Pancreas (tissue), 10 donors: ENCODE measurements around the gene SNX1. TPM values are rescaled to one million over a fixed set of nuclear protein-coding genes. Genes with fewer than 3 reads are reported as not detected.

Experiments used
- ATAC-seq, 4 donors: fragments of 200-7000 bp; cut with Tn5 transposase; one replicate each; pipeline versions ENCODE4 v1.8.0 to v1.9.1; 2020; ENCODE audit warnings: mild to moderate bottlenecking in 4 of 4, moderate library complexity in 4 of 4
- DNase-seq, 6 donors: peaks; one replicate each; pipeline ENCODE4 v3.0.0-alpha.2; 2020
- FAIRE-seq: peaks from 2 replicates; lab custom pipeline; 2012; peaks lifted over from hg19 to GRCh38; lab: Jason Lieb, UNC
- H3K27ac ChIP-seq, 4 donors: fragments of 200-600 bp; sonication (generic); 1 replicate in 3 of 4; 2 replicates in 1 of 4; pipeline versions ENCODE4 v1.5.0 to v1.8.0; 2020
- H3K27me3 ChIP-seq, 4 donors: fragments of 200-600 bp; one replicate each; pipeline ENCODE4 v1.8.0; 2021
- H3K36me3 ChIP-seq, 3 donors: fragments of 200-600 bp; sonication (generic) in 1 of 3; one replicate each; pipeline versions ENCODE4 v1.5.0 to v1.8.0; 2020 to 2021
- H3K4me1 ChIP-seq, 3 donors: fragments of 200-600 bp; one replicate each; pipeline ENCODE4 v1.8.0; 2021
- H3K4me3 ChIP-seq, 4 donors: fragments of 200-600 bp; sonication (generic) in 2 of 4; one replicate each; pipeline versions ENCODE4 v1.5.0 to v1.8.0; 2020 to 2021
- H3K9me3 ChIP-seq, 4 donors: fragments of 200-600 bp; one replicate each; pipeline ENCODE4 v1.8.0; 2021
- WGBS, 2 donors: extraction: QIAGEN DNeasy Blood & Tissue Kit; methylation state at CpG; one replicate each; pipeline ENCODE4 v1.1.7; 2013; 5-methylcytosine and 5-hydroxymethylcytosine counted together
- intact Hi-C, 3 donors: fragments of 100-400 bp; cut with DNase I; formaldehyde crosslinking; loops; one replicate each; pipeline versions ENCODE4 v1.11.1 to v1.14.2; 2022
- polyA plus RNA-seq, 2 donors: library from polyadenylated mRNA; stranded (reverse); fragments of 200-250 nt; gene quantifications; one replicate each; pipeline ENCODE4 v1.2.3, GENCODE V29; 2013
- total RNA-seq, 6 donors: library from RNA; stranded (reverse); fragmentation: NEBNext Ultra II Directional in 4 of 6; extraction: Animal tissue kit (Norgen Biotek cat#: 25700) in 4 of 6; gene quantifications; one replicate each; pipeline versions ENCODE4 v1.2.1 to v1.2.4, GENCODE V29; 2021 to 2023
- TF ChIP-seq, protein P1 (sequence below), 4 donors: fragments of 200-600 bp; sonication (generic) in 3 of 4; IDR thresholded peaks; one replicate each; pipeline versions ENCODE4 v1.5.0 to v1.8.0; 2021; ENCODE audit warnings: antibody characterized with exemption in 4 of 4
- donor health status: healthy with polysubstance abuse.
- donor health status: DM: no; HTN: no; CAD: no; lungs with moderate emphysema.
- donor health status: DM: no; HTN: no; CAD: no.
- donor health status: control.
- donor health status: control.
- donor health status: Bipolar disorder and iron deficiency.
- donor health status: DM: yes; HTN: yes; CAD: no.
- donor health status: DM: no; HTN: no; CAD: no.
- donor health status: DM: no; HTN: no; CAD: no.
- donor health status: DM: yes; HTN: yes; CAD: no.

Gene SNX1
- total and polyA plus RNA-seq, 8 donors: 32.9 to 82.4 (median 44.9) TPM

DNA sequence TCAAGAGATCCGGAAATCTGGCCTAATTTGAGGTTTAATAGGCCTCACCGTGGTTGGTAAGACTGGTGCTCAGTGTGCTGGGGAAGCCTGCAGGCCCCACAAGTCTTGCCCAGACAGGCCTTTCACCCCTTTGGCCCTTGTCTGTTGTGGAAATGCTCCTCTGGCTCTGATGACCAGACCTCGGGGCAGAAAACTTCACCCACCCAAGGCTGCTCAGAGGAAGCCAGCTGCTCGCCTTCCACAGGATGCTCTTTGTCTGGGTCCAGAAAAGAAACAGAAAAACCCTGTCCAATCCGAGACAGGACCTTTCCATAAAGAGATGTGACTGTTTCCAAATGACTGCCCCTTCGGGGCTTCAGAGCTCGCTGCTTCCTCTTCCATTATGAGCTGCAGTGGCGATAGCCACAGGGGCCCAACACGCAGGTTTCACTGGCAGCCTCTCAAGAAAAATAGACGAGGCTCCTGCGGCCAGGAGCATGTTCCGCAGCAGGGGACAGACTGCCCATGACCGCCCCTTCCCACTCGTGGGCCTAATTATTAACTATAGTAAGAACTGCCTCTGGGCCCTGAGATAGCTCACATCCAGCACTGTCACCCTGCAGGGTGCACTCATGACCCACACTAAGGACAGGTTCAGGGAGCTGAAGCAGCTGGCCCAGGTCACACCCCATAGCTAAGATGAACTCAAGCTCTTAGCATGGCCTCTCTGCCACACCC lies 48.9 kb downstream of the SNX1 start:
- no peak for FAIRE-seq
- Histone ChIP-seq H3K4me3 (no peak overlapping the region), H3K4me1 (no peaks in the 10 kb centered on the region), H3K36me3 (peaks cover 0 to 9% (median 0%) of the 10 kb centered on the region in 3 donors), H3K27ac (no peak overlapping the region), H3K9me3 (no peaks in the 10 kb centered on the region), H3K27me3 (no peaks in the 10 kb centered on the region)
- WGBS, 2 donors: 86 to 90% methylated on average over 14 of the region's 14 CpGs
- intact Hi-C loops: no loop called here
- TF ChIP-seq, protein P1, sequence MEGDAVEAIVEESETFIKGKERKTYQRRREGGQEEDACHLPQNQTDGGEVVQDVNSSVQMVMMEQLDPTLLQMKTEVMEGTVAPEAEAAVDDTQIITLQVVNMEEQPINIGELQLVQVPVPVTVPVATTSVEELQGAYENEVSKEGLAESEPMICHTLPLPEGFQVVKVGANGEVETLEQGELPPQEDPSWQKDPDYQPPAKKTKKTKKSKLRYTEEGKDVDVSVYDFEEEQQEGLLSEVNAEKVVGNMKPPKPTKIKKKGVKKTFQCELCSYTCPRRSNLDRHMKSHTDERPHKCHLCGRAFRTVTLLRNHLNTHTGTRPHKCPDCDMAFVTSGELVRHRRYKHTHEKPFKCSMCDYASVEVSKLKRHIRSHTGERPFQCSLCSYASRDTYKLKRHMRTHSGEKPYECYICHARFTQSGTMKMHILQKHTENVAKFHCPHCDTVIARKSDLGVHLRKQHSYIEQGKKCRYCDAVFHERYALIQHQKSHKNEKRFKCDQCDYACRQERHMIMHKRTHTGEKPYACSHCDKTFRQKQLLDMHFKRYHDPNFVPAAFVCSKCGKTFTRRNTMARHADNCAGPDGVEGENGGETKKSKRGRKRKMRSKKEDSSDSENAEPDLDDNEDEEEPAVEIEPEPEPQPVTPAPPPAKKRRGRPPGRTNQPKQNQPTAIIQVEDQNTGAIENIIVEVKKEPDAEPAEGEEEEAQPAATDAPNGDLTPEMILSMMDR (IDR thresholded peaks at IDR 0.05): no peak
- no peak for DNase-seq
- ATAC-seq: no peak

DNA sequence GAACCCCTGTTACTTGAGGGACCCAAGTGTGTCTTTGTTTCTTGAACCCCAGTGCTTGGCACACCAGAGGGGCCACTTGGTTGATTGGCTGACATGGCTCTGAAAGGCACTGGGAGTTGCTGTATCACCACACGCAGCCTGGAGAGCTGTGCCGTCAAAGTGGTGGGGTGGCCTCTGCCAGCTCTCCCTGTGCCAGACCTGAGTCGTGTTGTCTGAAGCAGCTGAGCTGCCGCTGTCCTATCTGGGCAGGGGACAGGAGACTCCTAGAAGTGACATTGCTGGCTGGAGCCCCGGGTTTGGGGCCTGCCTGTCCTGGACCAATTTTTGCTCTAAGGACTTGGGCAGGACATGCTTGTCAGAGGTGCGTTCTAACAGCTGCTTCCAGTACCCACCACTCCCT lies 50.3 kb downstream of the SNX1 start:
- H3K27ac ChIP-seq: no peak overlapping the region
- H3K36me3 ChIP-seq: peaks cover 0 to 9% (median 0%) of the 10 kb centered on the region in 3 donors
- no peaks in the 10 kb centered on the region for H3K9me3 ChIP-seq
- TF ChIP-seq, protein P1 (IDR thresholded peaks at IDR 0.05): no peak
- H3K4me3 ChIP-seq: no peak overlapping the region
- FAIRE-seq (no peak), ATAC-seq (no peak), DNase-seq (no peak)
- no peaks in the 10 kb centered on the region for H3K27me3 ChIP-seq
- intact Hi-C loops: no loop called here
- H3K4me1 ChIP-seq: no peaks in the 10 kb centered on the region
- WGBS, 2 donors: 76 to 78% methylated on average over 6 of the region's 6 CpGs

DNA sequence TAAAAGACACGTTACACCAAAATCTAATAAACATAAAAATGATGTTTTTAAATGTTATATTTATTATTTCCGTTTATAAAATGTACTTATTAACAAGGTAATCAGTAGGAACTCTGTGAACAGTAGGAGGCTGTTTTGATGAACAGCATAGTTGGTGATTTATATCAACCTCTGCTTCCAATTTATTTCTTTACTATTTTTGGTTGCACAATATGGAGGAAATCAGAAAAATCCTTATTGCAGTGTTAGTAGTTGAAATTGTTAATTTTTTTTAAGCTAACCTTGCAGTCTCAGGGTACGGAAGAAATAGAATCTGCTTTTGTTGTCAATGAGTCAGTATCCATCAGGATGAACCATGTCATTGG lies 50.7 kb downstream of the SNX1 start:
- H3K9me3 ChIP-seq: no peaks in the 10 kb centered on the region
- intact Hi-C loops: no loop called here

DNA sequence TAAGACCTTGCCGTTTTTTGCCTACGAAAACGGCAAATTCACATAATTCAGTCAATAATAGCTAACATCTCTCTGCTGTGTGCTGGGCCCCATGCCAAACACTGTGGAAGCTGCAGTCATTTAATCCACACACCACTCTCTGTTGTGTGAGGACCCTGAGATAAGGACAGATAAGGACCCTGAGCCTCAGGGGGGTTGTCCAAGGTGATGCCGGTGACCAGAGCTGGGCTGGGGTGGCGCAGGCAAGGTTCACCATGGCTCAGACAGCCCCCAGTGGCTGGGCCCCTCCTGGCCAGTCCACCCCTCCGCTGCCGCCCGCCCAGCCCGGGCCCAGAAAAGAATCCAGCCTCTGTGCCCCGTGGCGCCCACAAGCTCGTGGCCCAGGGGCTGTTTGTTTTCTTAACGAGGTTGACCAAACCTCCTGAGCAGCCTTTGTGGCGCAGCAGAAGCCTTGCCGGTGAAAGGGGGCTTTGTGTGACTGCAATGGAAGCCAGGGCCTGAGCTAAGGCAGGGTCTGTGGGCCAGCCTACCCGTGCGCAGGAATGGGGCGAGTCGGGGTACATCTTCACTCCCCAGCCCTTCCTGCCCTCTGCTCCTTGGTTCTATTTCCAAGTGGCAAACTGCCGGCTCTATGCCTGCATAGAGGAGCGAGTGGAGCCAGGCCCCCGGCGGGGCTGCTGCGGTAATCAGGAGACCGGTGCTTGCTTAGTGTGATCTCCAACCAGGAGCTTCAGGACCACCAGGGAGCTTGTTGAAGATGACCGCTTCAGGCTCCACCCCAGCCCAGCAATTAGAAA lies 51.3 kb downstream of the SNX1 start:
- no peak overlapping the region for H3K27ac ChIP-seq
- intact Hi-C loops: no loop called here
- no peaks in the 10 kb centered on the region for H3K9me3 ChIP-seq
- H3K4me1 ChIP-seq: peaks cover 0 to under 1% (median 0%) of the 10 kb centered on the region in 3 donors
- no peak for FAIRE-seq
- peaks cover 0 to 9% (median 0%) of the 10 kb centered on the region in 3 donors for H3K36me3 ChIP-seq
- no peaks in the 10 kb centered on the region for H3K27me3 ChIP-seq
- no peak overlapping the region for H3K4me3 ChIP-seq
- TF ChIP-seq, protein P1 (IDR thresholded peaks at IDR 0.05): no peak
- no peak for DNase-seq
- no peak for ATAC-seq
- WGBS, 2 donors: 75 to 79% methylated on average over 26 of the region's 26 CpGs

More for the DNA sequence above, 50.7 kb downstream of the SNX1 start:
- Histone ChIP-seq H3K36me3 (peaks cover 0 to 9% (median 0%) of the 10 kb centered on the region in 3 donors), H3K4me3 (no peak overlapping the region), H3K27me3 (no peaks in the 10 kb centered on the region), H3K27ac (no peak overlapping the region), H3K4me1 (no peaks in the 10 kb centered on the region)
- WGBS, 2 donors: 89 to 90% methylated on average over 3 of the region's 3 CpGs
- no peak for FAIRE-seq
- DNase-seq: no peak
- TF ChIP-seq, protein P1 (IDR thresholded peaks at IDR 0.05): no peak
- no peak for ATAC-seq
